ENCODE measurements around the gene ANKRD12. TPM values are rescaled to one million over a fixed set of nuclear protein-coding genes. Genes with fewer than 3 reads are reported as not detected.

Gene ANKRD12
- total and polyA plus RNA-seq, 2 of the 4 experiments (the other 2 are of a cell fraction) = 2.6 to 12.9 TPM

DNA sequence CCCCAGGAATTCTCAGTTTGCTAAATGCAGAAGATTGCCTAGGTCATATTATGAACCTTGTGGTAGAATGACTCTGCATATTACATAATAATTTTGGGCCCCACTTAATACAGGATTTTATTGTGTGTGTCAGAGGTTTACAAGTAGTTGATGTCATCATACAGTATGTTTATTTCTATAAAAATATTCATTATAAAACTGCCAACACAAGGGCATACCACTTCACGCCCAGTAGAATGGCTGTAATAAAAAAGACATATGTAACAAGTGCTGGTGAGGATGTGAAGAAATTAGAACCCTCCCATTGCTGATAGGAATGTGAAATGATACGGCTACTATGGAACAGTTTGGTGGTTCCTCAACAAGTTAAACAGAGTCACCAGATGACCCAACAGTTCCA, 136.6 kb downstream of the ANKRD12 start:
- no peak overlapping the region for H3K23ac ChIP-seq (ENCODE audit: low read depth, low read length)
- H3K27me3 ChIP-seq (ENCODE audit: control insufficient read depth, insufficient read depth, low read length) = no peaks in the 10 kb centered on the region
- H3K9me3 ChIP-seq (ENCODE audit: control insufficient read depth, insufficient read depth, low read length) = no peaks in the 10 kb centered on the region
- dilution Hi-C loops (cut with HindIII; ENCODE audit: low sequenced_read_pairs, unreplicated experiment) = no loop called here
- H4K5ac ChIP-seq (ENCODE audit: low read depth, low read length) = no peak overlapping the region
- H3K4me3 ChIP-seq (ENCODE audit: insufficient read depth, low read depth, low read length) = no peak overlapping the region
- H3K4me2 ChIP-seq (ENCODE audit: low read depth, low read length) = no peak overlapping the region
- H2BK20ac ChIP-seq (ENCODE audit: low read depth, low read length) = no peak overlapping the region
- peaks cover 5 to 13% of the 10 kb centered on the region in 2 experiments; a peak in 3 of 4 replicates for H3K79me1 ChIP-seq (ENCODE audit: low read depth in 1 of 2, low read length in 2 of 2)
- in situ Hi-C loops (cut with MboI; ENCODE audit: low sequenced_read_pairs) = no loop called here
- no peak overlapping the region for H2BK5ac ChIP-seq (ENCODE audit: low read depth, low read length, poor library complexity, severe bottlenecking)
- H2AK9ac ChIP-seq (replicated peaks; ENCODE audit: low read depth, low read length, poor library complexity) = no peak overlapping the region
- H2BK15ac ChIP-seq (ENCODE audit: low read depth, low read length) = no peak overlapping the region
- no peak overlapping the region for H3K9ac ChIP-seq (ENCODE audit: low read depth, low read length)
- no peak overlapping the region for H3K14ac ChIP-seq (replicated peaks; ENCODE audit: low read depth, low read length)
- H3K36me3 ChIP-seq (ENCODE audit: control insufficient read depth, insufficient read depth, low read length) = peaks cover 16% of the 10 kb centered on the region
- no peaks in the 10 kb centered on the region for H4K20me1 ChIP-seq (ENCODE audit: insufficient read depth, low read length)
- H2AK5ac ChIP-seq (ENCODE audit: low read depth, low read length) = no peak overlapping the region
- H4K8ac ChIP-seq (ENCODE audit: low read depth in 2 of 2, low read length in 2 of 2) = no peak overlapping the region
- H3K4me1 ChIP-seq (ENCODE audit: control insufficient read depth, insufficient read depth, low read length) = no peaks in the 10 kb centered on the region
- no peak overlapping the region for H2AFZ ChIP-seq (replicated peaks; ENCODE audit: low read length, poor library complexity)
- H3K9me1 ChIP-seq (ENCODE audit: insufficient read depth, low read length) = no peaks in the 10 kb centered on the region
- TF ChIP-seq MXI1 (IDR thresholded peaks at IDR 0.05; ENCODE audit: borderline replicate concordance, low read depth, low read length) = no peak
- 0 out of 2 replicates have a peak, but pooled peaks have one; percentile 6 for TF ChIP-seq NFE2L2 (IDR thresholded peaks at IDR 0.05; ENCODE audit: low read depth, low read length)
- WGBS, 2 experiments (ENCODE audit: extremely low coverage in 2 of 2, insufficient read length in 1 of 2) = no CpG with 5 or more reads among the region's 2 CpGs
- POLR2A ChIA-PET (ENCODE audit: unreplicated experiment) = no interaction called here
- no peak; the same call in 1 of the 2 replicates for ATAC-seq (ENCODE audit: low read depth)
- no peak overlapping the region for H2BK120ac ChIP-seq (ENCODE audit: low read depth, low read length)
- H4K91ac ChIP-seq (ENCODE audit: insufficient read depth, low read depth, low read length) = no peak overlapping the region
- H3K27ac ChIP-seq (ENCODE audit: insufficient read depth, low read length) = no peak overlapping the region
- no peak overlapping the region for H3K4ac ChIP-seq (ENCODE audit: low read depth, low read length)
- no peak for DNase-seq
- CTCF ChIA-PET = no interaction called here
- no TSS peak for BruUV-seq (replicated peaks)
- no peak overlapping the region for H3K56ac ChIP-seq (ENCODE audit: extremely low read depth, insufficient read depth, low read length)
- intact Hi-C loops (cut with micrococcal nuclease) = no loop called here
- no peak overlapping the region for H3K18ac ChIP-seq (ENCODE audit: low read depth, low read length)
